ENCODE data around the gene KDELR3.

- TF ChIP-seq CTCF (IDR thresholded peaks at IDR 0.05) (no peak), EZH2phosphoT487 (IDR thresholded peaks at IDR 0.05; ENCODE audit: borderline replicate concordance, low read depth) (no peak), TCF12 (IDR thresholded peaks at IDR 0.05) (no peak), NFIC (IDR thresholded peaks at IDR 0.05; ENCODE audit: borderline replicate concordance) (no peak), SMC3 (IDR thresholded peaks at IDR 0.05; ENCODE audit: low read depth, low read length) (no peak), NRF1 (IDR thresholded peaks at IDR 0.05; ENCODE audit: low read depth, low read length) (no peak)
These were observed 26.6 kb downstream of the KDELR3 start for GRCh38 chr22:38494498-38494897.
